SJCRH30 (cell line): ENCODE measurements around the gene NCAM1. TPM values are rescaled to one million over a fixed set of nuclear protein-coding genes. Genes with fewer than 3 reads are reported as not detected.

ENCODE experiments used
- DNase-seq, 2 experiments: peaks; one replicate each; pipeline ENCODE4 v3.0.0-alpha.2; 2015 to 2020
- H3K27ac ChIP-seq: fragments of 250-450 bp; sonication (Bioruptor Pico); 2 replicates; pipeline ENCODE4 v1.5.1; 2020; ENCODE audit warnings: mild to moderate bottlenecking, moderate library complexity
- H3K27me3 ChIP-seq: fragments of 250-450 bp; sonication (Bioruptor Pico); 2 replicates; pipeline ENCODE4 v1.5.1; 2020; ENCODE audit warnings: mild to moderate bottlenecking, moderate library complexity
- H3K36me3 ChIP-seq: fragments of 250-450 bp; sonication (Bioruptor Pico); 2 replicates; pipeline ENCODE4 v1.5.1; 2020; ENCODE audit warnings: mild to moderate bottlenecking, moderate library complexity
- H3K4me1 ChIP-seq: fragments of 250-450 bp; sonication (Bioruptor Pico); 2 replicates; pipeline ENCODE4 v1.5.1; 2020; ENCODE audit warnings: mild to moderate bottlenecking, moderate library complexity
- H3K4me3 ChIP-seq: fragments of 250-450 bp; sonication (Bioruptor Pico); 2 replicates; pipeline ENCODE4 v1.5.1; 2020; ENCODE audit warnings: mild to moderate bottlenecking, moderate library complexity
- H3K9me3 ChIP-seq: fragments of 250-450 bp; sonication (Bioruptor Pico); replicated peaks from 2 replicates; pipeline ENCODE4 v1.5.1; 2020; ENCODE audit warnings: mild to moderate bottlenecking, moderate library complexity
- total RNA-seq: library from RNA; depleted of rRNA; stranded (reverse); fragments of >200 nt; shearing (Covaris generic); gene quantifications from 2 replicates; pipeline ENCODE4 v1.2.3, GENCODE V29; 2014

NCAM1 gene
- total RNA-seq, 1 experiment from 2014 or later = 86.8 TPM

- no peak overlapping the region for H3K27ac ChIP-seq
- DNase-seq = no peak
- no peaks in the 10 kb centered on the region for H3K9me3 ChIP-seq
- peaks cover 1% of the 10 kb centered on the region; the same call in 1 of the 2 replicates for H3K4me1 ChIP-seq
- H3K4me3 ChIP-seq = no peak overlapping the region
- H3K36me3 ChIP-seq = peaks cover 3% of the 10 kb centered on the region
- no peaks in the 10 kb centered on the region for H3K27me3 ChIP-seq
Observed at GRCh38 chr11:113133071-113133470, 171.9 kb downstream of the NCAM1 start.

GRCh38 chr11:113134626-113135025 lies 173.4 kb downstream of the NCAM1 start:
- no peaks in the 10 kb centered on the region for H3K9me3 ChIP-seq
- no peaks in the 10 kb centered on the region for H3K27me3 ChIP-seq
- peaks cover 6% of the 10 kb centered on the region; the same call in 1 of the 2 replicates for H3K4me1 ChIP-seq
- peaks cover 3% of the 10 kb centered on the region for H3K36me3 ChIP-seq
- DNase-seq = no peak
- no peak overlapping the region for H3K27ac ChIP-seq
- no peak overlapping the region for H3K4me3 ChIP-seq

GRCh38 chr11:113137713-113138529 lies 176.7 kb downstream of the NCAM1 start:
- H3K4me3 ChIP-seq = no peak overlapping the region
- H3K4me1 ChIP-seq = peaks cover 6% of the 10 kb centered on the region; the same call in 1 of the 2 replicates
- H3K9me3 ChIP-seq = no peaks in the 10 kb centered on the region
- H3K36me3 ChIP-seq = peaks cover 3% of the 10 kb centered on the region; the same call in 1 of the 2 replicates
- no peak overlapping the region for H3K27ac ChIP-seq
- H3K27me3 ChIP-seq = no peaks in the 10 kb centered on the region
- DNase-seq = peak in 1 of 2 experiments; percentile 36

GRCh38 chr11:113138731-113139130 lies 177.5 kb downstream of the NCAM1 start:
- Histone ChIP-seq H3K4me1 (peaks cover 6% of the 10 kb centered on the region; the same call in 1 of the 2 replicates), H3K27ac (no peak overlapping the region), H3K4me3 (no peak overlapping the region)

GRCh38 chr11:113141010-113141409 lies 179.8 kb downstream of the NCAM1 start:
- no peak overlapping the region for H3K4me3 ChIP-seq
- no peaks in the 10 kb centered on the region for H3K9me3 ChIP-seq
- no peak for DNase-seq
- peaks cover 6% of the 10 kb centered on the region for H3K4me1 ChIP-seq
- H3K27ac ChIP-seq = no peak overlapping the region
- H3K36me3 ChIP-seq = no peaks in the 10 kb centered on the region
- no peaks in the 10 kb centered on the region for H3K27me3 ChIP-seq

More at GRCh38 chr11:113138731-113139130, 177.5 kb downstream of the NCAM1 start:
- no peak for DNase-seq
- Histone ChIP-seq H3K27me3 (no peaks in the 10 kb centered on the region), H3K9me3 (no peaks in the 10 kb centered on the region), H3K36me3 (peaks cover 3% of the 10 kb centered on the region; the same call in 1 of the 2 replicates)

- Histone ChIP-seq H3K9me3 (no peaks in the 10 kb centered on the region), H3K27me3 (no peaks in the 10 kb centered on the region), H3K4me1 (peaks cover 12% of the 10 kb centered on the region), H3K27ac (no peak overlapping the region), H3K4me3 (no peak overlapping the region), H3K36me3 (no peaks in the 10 kb centered on the region)
- no peak for DNase-seq
Observed at GRCh38 chr11:113142508-113142907, 181.3 kb downstream of the NCAM1 start.

DNA sequence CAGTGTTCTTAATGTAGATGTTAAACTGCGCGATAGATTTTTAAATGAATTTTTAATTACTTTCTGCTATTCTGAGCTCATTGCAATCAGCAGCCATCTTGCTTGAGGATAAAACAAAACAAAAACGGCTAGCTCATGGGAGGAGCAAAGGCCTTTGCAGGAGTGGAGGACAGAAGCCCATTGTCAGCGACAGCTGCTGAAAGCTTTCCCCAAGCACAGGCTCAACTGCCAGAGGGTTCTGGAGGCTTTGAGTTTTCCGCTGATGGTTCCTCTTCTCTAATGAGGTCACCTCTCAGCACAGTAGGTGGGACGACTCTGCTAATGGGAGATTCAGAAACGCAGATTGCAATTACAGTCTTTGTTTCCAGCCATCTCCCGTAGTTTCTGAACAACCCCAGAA lies 186.0 kb downstream of the NCAM1 start:
- DNase-seq = peak; percentile 89 to 95
- H3K27me3 ChIP-seq = no peaks in the 10 kb centered on the region
- H3K4me1 ChIP-seq = peaks cover 41% of the 10 kb centered on the region
- no peaks in the 10 kb centered on the region for H3K36me3 ChIP-seq
- H3K27ac ChIP-seq = peak overlapping the region; percentile 92
- H3K4me3 ChIP-seq = peak overlapping the region; percentile 41
- no peaks in the 10 kb centered on the region for H3K9me3 ChIP-seq

GRCh38 chr11:113148076-113148475 lies 186.9 kb downstream of the NCAM1 start:
- peak; percentile 53 to 62 for DNase-seq
- H3K9me3 ChIP-seq = no peaks in the 10 kb centered on the region
- H3K27me3 ChIP-seq = no peaks in the 10 kb centered on the region
- H3K4me3 ChIP-seq = peak overlapping the region; percentile 41
- peaks cover 46% of the 10 kb centered on the region for H3K4me1 ChIP-seq
- peak overlapping the region; percentile 92 for H3K27ac ChIP-seq
- H3K36me3 ChIP-seq = no peaks in the 10 kb centered on the region

DNA sequence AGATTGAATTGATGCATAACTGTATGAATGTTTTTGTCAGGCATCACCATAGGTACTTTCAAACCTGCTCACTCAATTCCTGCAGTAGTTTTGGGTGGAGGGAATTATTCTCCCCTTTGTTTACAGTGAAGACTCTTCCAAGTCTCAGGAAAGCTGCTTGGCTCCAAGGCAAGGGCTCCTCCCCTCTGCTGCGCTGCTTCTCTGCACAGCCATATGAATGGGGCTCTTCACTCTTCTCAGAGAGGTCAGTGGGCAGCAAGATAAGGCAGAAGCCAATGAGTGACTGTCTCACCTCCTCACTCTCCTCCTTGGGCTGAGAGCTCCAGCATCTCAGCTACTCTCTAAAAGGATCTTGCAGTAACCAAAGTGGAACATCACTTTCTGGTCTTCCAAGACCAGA lies 187.4 kb downstream of the NCAM1 start:
- Histone ChIP-seq H3K27ac (peak overlapping the region; percentile 92), H3K9me3 (no peaks in the 10 kb centered on the region), H3K4me1 (peaks cover 46% of the 10 kb centered on the region), H3K36me3 (no peaks in the 10 kb centered on the region), H3K4me3 (no peak overlapping the region), H3K27me3 (no peaks in the 10 kb centered on the region)
- DNase-seq = peak in 1 of 2 experiments; percentile 15

DNA sequence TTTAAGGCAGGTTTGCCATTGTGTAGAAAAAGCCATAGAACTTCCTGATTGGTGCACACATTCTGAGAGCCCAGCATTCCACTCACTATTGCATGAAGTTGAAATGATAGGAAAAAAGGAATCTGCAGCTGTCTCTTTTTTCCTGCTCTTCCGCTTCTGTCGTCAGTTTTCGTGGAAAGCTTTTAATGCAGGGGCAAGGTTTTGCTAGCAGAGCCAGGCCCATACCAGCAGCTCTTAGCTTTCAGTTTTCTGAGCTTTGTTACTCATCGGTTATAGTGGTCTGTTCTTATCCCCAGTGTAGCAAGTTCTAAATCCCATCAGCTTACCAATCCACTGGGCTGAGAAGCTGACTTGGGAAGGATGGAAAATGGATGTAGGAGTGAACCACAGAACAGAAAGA lies 190.3 kb downstream of the NCAM1 start:
- Histone ChIP-seq H3K27ac (peak overlapping the region; percentile 80), H3K4me3 (no peak overlapping the region), H3K27me3 (no peaks in the 10 kb centered on the region), H3K36me3 (no peaks in the 10 kb centered on the region; the same call in 1 of the 2 replicates), H3K4me1 (peaks cover 41% of the 10 kb centered on the region), H3K9me3 (no peaks in the 10 kb centered on the region)
- peak; percentile 25 to 63 for DNase-seq

DNA sequence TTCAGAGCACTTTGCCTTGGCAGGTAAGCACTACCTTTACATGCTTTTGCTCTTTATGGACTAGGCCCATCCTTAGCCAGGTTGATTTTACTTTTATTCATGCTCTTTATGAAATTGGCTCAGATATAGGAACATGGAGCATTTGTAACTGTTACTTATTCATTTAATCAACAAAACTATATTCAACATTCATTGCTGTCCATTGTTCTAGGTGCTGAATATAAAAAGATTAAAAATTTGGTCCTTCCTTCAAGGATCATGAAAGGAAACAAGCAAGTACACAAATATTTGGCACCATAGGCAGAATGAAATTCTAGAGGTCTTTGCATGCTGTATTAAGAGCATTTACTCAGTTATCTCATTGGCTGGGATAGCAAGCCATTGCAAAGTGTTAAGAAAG lies 191.3 kb downstream of the NCAM1 start:
- peaks cover 41% of the 10 kb centered on the region for H3K4me1 ChIP-seq
- no peak overlapping the region for H3K4me3 ChIP-seq
- H3K27ac ChIP-seq = no peak overlapping the region
- H3K27me3 ChIP-seq = no peaks in the 10 kb centered on the region
- H3K36me3 ChIP-seq = no peaks in the 10 kb centered on the region; the same call in 1 of the 2 replicates
- H3K9me3 ChIP-seq = no peaks in the 10 kb centered on the region
- DNase-seq = no peak

DNA sequence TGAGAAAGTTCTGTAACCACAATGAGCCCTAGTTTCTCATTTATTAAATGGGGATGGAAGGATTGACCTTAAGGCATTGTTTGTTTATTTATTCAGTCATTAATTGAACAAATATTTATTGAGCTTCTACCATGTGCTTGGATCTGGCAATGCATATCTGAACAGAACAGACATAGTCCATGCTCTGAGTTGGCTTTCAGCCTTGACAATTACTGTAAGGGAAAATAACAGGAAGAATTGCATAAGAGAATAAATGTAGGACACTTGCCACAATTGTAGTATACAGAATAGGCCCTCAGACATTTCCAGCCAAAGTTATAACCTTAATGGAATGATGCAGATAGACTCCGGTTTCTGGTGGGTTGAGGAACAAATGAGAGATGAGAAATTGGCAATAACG lies 192.6 kb downstream of the NCAM1 start:
- DNase-seq = no peak
- no peaks in the 10 kb centered on the region for H3K27me3 ChIP-seq
- no peak overlapping the region for H3K4me3 ChIP-seq
- peaks cover 28% of the 10 kb centered on the region for H3K4me1 ChIP-seq
- no peak overlapping the region for H3K27ac ChIP-seq
- no peaks in the 10 kb centered on the region; the same call in 1 of the 2 replicates for H3K36me3 ChIP-seq
- no peaks in the 10 kb centered on the region for H3K9me3 ChIP-seq

- no peak overlapping the region for H3K4me3 ChIP-seq
- no peaks in the 10 kb centered on the region for H3K9me3 ChIP-seq
- H3K36me3 ChIP-seq = no peaks in the 10 kb centered on the region
- H3K4me1 ChIP-seq = peaks cover 32% of the 10 kb centered on the region
- no peak overlapping the region for H3K27ac ChIP-seq
- H3K27me3 ChIP-seq = no peaks in the 10 kb centered on the region
- DNase-seq = no peak
Observed at GRCh38 chr11:113159988-113160807, 199.0 kb downstream of the NCAM1 start.

DNA sequence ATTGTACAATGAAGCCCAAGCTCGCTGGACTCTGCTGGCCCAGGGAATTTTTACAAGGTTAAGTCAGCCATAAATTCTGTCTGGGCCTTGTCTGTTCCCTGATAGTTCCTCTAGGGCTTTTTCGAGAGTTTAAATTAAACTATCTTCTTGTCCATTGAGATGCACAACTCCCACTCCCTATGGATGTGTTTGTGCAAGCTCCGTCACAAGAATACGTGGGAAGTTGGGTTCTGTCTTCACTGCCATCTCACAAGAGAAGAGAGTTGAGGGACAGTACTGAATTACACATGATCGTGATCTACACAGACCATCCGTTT lies 199.5 kb downstream of the NCAM1 start:
- no peak for DNase-seq
- Histone ChIP-seq H3K27me3 (no peaks in the 10 kb centered on the region), H3K27ac (no peak overlapping the region), H3K4me1 (peaks cover 32% of the 10 kb centered on the region), H3K36me3 (no peaks in the 10 kb centered on the region), H3K4me3 (no peak overlapping the region), H3K9me3 (no peaks in the 10 kb centered on the region)
